Upper lobe of left lung (tissue), 6 donors: ENCODE results near the gene LRRC45. TPM values are rescaled to one million over a fixed set of nuclear protein-coding genes. Genes with fewer than 3 reads are reported as not detected.

Experiments used
- ATAC-seq, 2 donors: fragments of 200-7000 bp; cut with Tn5 transposase; one replicate each; pipeline ENCODE4 v1.9.1; 2022; ENCODE audit warnings: mild to moderate bottlenecking in 2 of 2, moderate library complexity in 2 of 2; ENCODE audit not compliant: low FRiP score in 2 of 2
- DNase-seq, 2 donors: peaks; one replicate each; pipeline ENCODE4 v3.0.0-alpha.2; 2019 to 2020
- H3K27ac ChIP-seq, 4 donors: fragments of 200-600 bp; sonication (generic); one replicate each; pipeline ENCODE4 v1.5.1; 2016 to 2019
- H3K27me3 ChIP-seq, 4 donors: fragments of 200-600 bp; sonication (generic); one replicate each; pipeline ENCODE4 v1.5.1; 2017 to 2019
- H3K36me3 ChIP-seq, 4 donors: fragments of 200-600 bp; sonication (generic); one replicate each; pipeline ENCODE4 v1.5.1; 2016 to 2019
- H3K4me1 ChIP-seq, 4 donors: fragments of 200-600 bp; sonication (generic); one replicate each; pipeline ENCODE4 v1.5.1; 2018 to 2019
- H3K4me3 ChIP-seq, 4 donors: fragments of 200-600 bp; sonication (generic); one replicate each; pipeline ENCODE4 v1.5.1; 2017 to 2019; ENCODE audit warnings: mild to moderate bottlenecking in 2 of 4, moderate library complexity in 1 of 4
- H3K9me3 ChIP-seq, 4 donors: fragments of 200-600 bp; sonication (generic); one replicate each; pipeline ENCODE4 v1.5.1; 2018 to 2019
- CTCF ChIP-seq, 6 experiments: fragments of 450-650 bp in 4 of 6; fragments of 200-600 bp in 2 of 6; sonication (generic) in 2 of 6; IDR thresholded peaks; one replicate each; pipeline ENCODE4 v1.5.1; 2016 to 2019; ENCODE audit warnings: antibody characterized with exemption in 6 of 6
- EP300 ChIP-seq, 4 donors: sonication (generic); formaldehyde crosslinking; IDR thresholded peaks; one replicate each; pipeline ENCODE4 v1.5.1; 2017; ENCODE audit warnings: antibody characterized with exemption in 4 of 4, control low read depth in 2 of 4
- POLR2A ChIP-seq, 4 donors: fragments of 450-650 bp; IDR thresholded peaks; one replicate each; pipeline ENCODE4 v1.5.1; 2016 to 2017; ENCODE audit warnings: antibody characterized with exemption in 4 of 4, mild to moderate bottlenecking in 2 of 4
- POLR2AphosphoS5 ChIP-seq, 2 donors: sonication (generic); formaldehyde crosslinking; IDR thresholded peaks; one replicate each; pipeline ENCODE4 v1.5.1; 2017; ENCODE audit warnings: antibody characterized with exemption in 2 of 2
- WGBS, 2 donors: methylation state at CpG; one replicate each; pipeline ENCODE4 v1.1.5; 2017 to 2018; 5-methylcytosine and 5-hydroxymethylcytosine counted together
- total RNA-seq, 6 donors: library from RNA; depleted of rRNA in 4 of 6; stranded (reverse); fragments of >200 nt in 4 of 6; gene quantifications; one replicate each; pipeline versions ENCODE4 v1.1.0 to v1.2.1, GENCODE V29; 2016 to 2021
- donor health status: DM: no; HTN: no; CAD: no; lungs with moderate emphysema.
- donor health status: DM: no; HTN: yes; CAD: no; lungs with severe emphysema.

LRRC45 gene
- total RNA-seq, 6 donors from 2014 or later: 14.0 to 57.6 (median 20.4) TPM

- Histone ChIP-seq H3K4me1 (peaks cover 9 to 22% (median 16%) of the 10 kb centered on the region in 4 donors), H3K4me3 (no peak overlapping the region), H3K9me3 (no peaks in the 10 kb centered on the region), H3K36me3 (peaks cover 15 to 83% (median 79%) of the 10 kb centered on the region in 4 donors), H3K27me3 (no peaks in the 10 kb centered on the region), H3K27ac (no peak overlapping the region)
- ATAC-seq (no peak), DNase-seq (peak in 1 of 2 donors; percentile 76)
- TF ChIP-seq CTCF (IDR thresholded peaks at IDR 0.05) (no peak), EP300 (IDR thresholded peaks at IDR 0.05) (no peak), POLR2AphosphoS5 (IDR thresholded peaks at IDR 0.05) (no peak), POLR2A (IDR thresholded peaks at IDR 0.05) (no peak)
- 84 to 94% methylated on average over 11 to 25 of the region's 29 CpGs for WGBS, 2 donors
Observed at GRCh38 chr17:82056729-82057621, 33.9 kb downstream of the LRRC45 start.

GRCh38 chr17:82058230-82058854 lies 35.2 kb downstream of the LRRC45 start:
- ATAC-seq (no peak), DNase-seq (peak in 1 of 2 donors; percentile 67)
- Histone ChIP-seq H3K4me3 (no peak overlapping the region), H3K9me3 (no peaks in the 10 kb centered on the region), H3K27me3 (no peaks in the 10 kb centered on the region), H3K4me1 (peaks cover 0 to 12% (median 5%) of the 10 kb centered on the region in 4 donors), H3K27ac (no peak overlapping the region), H3K36me3 (peaks cover 18 to 96% (median 92%) of the 10 kb centered on the region in 4 donors)
- WGBS, 2 donors: 88 to 90% methylated on average over 11 to 15 of the region's 17 CpGs
- TF ChIP-seq CTCF (IDR thresholded peaks at IDR 0.05): no peak
- TF ChIP-seq POLR2AphosphoS5 (IDR thresholded peaks at IDR 0.05): no peak
- no peak for TF ChIP-seq EP300 (IDR thresholded peaks at IDR 0.05)
- TF ChIP-seq POLR2A (IDR thresholded peaks at IDR 0.05): no peak

- no peak for DNase-seq
- H3K9me3 ChIP-seq: no peaks in the 10 kb centered on the region
- peaks cover 18 to 98% (median 91%) of the 10 kb centered on the region in 4 donors for H3K36me3 ChIP-seq
- H3K4me1 ChIP-seq: peaks cover 2 to 12% (median 2%) of the 10 kb centered on the region in 4 donors
- H3K27me3 ChIP-seq: no peaks in the 10 kb centered on the region
- ATAC-seq: no peak
- no peak for TF ChIP-seq CTCF (IDR thresholded peaks at IDR 0.05)
- TF ChIP-seq POLR2A (IDR thresholded peaks at IDR 0.05): no peak
- no peak for TF ChIP-seq POLR2AphosphoS5 (IDR thresholded peaks at IDR 0.05)
- TF ChIP-seq EP300 (IDR thresholded peaks at IDR 0.05): no peak
- no peak overlapping the region for H3K27ac ChIP-seq
- no peak overlapping the region for H3K4me3 ChIP-seq
- 77 to 85% methylated on average over 9 to 10 of the region's 10 CpGs for whole genome bisulfite sequencing, 2 donors
Observed at GRCh38 chr17:82058855-82059249, 35.7 kb downstream of the LRRC45 start.

- peak in 1 of 2 donors; percentile 76 for DNase-seq
Observed at GRCh38 chr17:82059272-82060000, 36.3 kb downstream of the LRRC45 start.

More at GRCh38 chr17:82059272-82060000, 36.3 kb downstream of the LRRC45 start:
- Histone ChIP-seq H3K9me3 (no peaks in the 10 kb centered on the region), H3K27ac (no peak overlapping the region), H3K36me3 (peaks cover 18 to 98% (median 85%) of the 10 kb centered on the region in 4 donors), H3K4me1 (peaks cover 7 to 18% (median 8%) of the 10 kb centered on the region in 4 donors), H3K27me3 (no peaks in the 10 kb centered on the region), H3K4me3 (no peak overlapping the region)
- WGBS, 2 donors: 85 to 88% methylated on average over 12 to 19 of the region's 19 CpGs
- no peak for TF ChIP-seq EP300 (IDR thresholded peaks at IDR 0.05)
- no peak for TF ChIP-seq POLR2A (IDR thresholded peaks at IDR 0.05)
- no peak for TF ChIP-seq POLR2AphosphoS5 (IDR thresholded peaks at IDR 0.05)
- TF ChIP-seq CTCF (IDR thresholded peaks at IDR 0.05): no peak
- no peak for ATAC-seq
